ENCODE measurements around the gene DOCK1.

DNA sequence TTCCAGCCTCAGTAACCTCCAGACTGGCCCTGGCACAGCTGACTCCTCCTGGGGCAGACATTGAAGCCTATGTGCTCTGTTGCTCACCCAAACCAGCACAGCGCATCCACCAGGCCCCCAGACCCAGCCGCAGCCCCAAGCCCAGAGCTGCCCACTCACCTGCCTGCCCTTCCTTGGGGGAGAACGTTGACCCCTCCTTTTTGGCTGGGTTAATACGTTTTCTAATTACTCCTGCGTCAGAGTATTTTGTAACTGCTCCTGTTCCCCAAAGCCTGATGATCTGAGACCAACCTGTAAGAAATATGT is 536.9 kb downstream of the DOCK1 start:
- TF ChIP-seq EZH2phosphoT487 (IDR thresholded peaks at IDR 0.05; ENCODE audit: insufficient read depth, low read depth) (no peak), EZH2 (IDR thresholded peaks at IDR 0.05; ENCODE audit: insufficient read depth, poor library complexity, severe bottlenecking) (no peak)
